Left ventricle myocardium inferior (tissue), 1 donor: ENCODE results near the gene ZNF609. TPM values are rescaled to one million over a fixed set of nuclear protein-coding genes. Genes with fewer than 3 reads are reported as not detected.
A peak's percentile ranks its signal among the peaks of the same experiment; 100 is the strongest.

Experiments
- DNase-seq: peaks from one replicate; pipeline ENCODE4 v3.0.0-alpha.2; 2020
- H3K27ac ChIP-seq: fragments of 200-600 bp; replicated peaks from 2 replicates; pipeline ENCODE4 v1.8.0; 2021
- H3K27me3 ChIP-seq: fragments of 200-600 bp; 2 replicates; pipeline ENCODE4 v1.8.0; 2021; ENCODE audit warnings: low read depth
- H3K36me3 ChIP-seq: fragments of 200-600 bp; 2 replicates; pipeline ENCODE4 v1.8.0; 2021
- H3K4me1 ChIP-seq: fragments of 200-600 bp; 2 replicates; pipeline ENCODE4 v1.8.0; 2021
- H3K4me3 ChIP-seq: fragments of 200-600 bp; 2 replicates; pipeline ENCODE4 v1.8.0; 2021; ENCODE audit warnings: mild to moderate bottlenecking, moderate library complexity
- H3K9me3 ChIP-seq: fragments of 200-600 bp; replicated peaks from 2 replicates; pipeline ENCODE4 v1.8.0; 2021
- CTCF ChIP-seq: fragments of 200-600 bp; IDR thresholded peaks from 2 replicates; pipeline ENCODE4 v1.8.0; 2021; ENCODE audit warnings: antibody characterized with exemption, mild to moderate bottlenecking, borderline replicate concordance
- intact Hi-C: fragments of 100-400 bp; cut with micrococcal nuclease; formaldehyde crosslinking; loops from one replicate; pipeline ENCODE4 v1.11.0; 2022
- total RNA-seq: library from RNA; stranded (reverse); fragmentation: NEBNext Ultra II Directional; extraction: Animal tissue kit (Norgen Biotek cat#: 25700); gene quantifications from one replicate; pipeline ENCODE4 v1.2.1, GENCODE V29; 2021
- donor health status: DM: no; HTN: yes; CAD: no; lungs with severe emphysema.

ZNF609 gene
- total RNA-seq, 1 donor from 2014 or later, result 14.7 TPM

GRCh38 chr15:64690578-64691296, 230.4 kb downstream of the ZNF609 start:
- no peak for TF ChIP-seq CTCF
- H3K27ac ChIP-seq, result peak overlapping the region; percentile 87
- H3K27me3 ChIP-seq, result no peaks in the 10 kb centered on the region
- H3K4me3 ChIP-seq, result no peak overlapping the region
- peaks cover 62% of the 10 kb centered on the region for H3K36me3 ChIP-seq
- intact Hi-C loops, result no loop called here
- H3K9me3 ChIP-seq, result no peaks in the 10 kb centered on the region
- no peak for DNase-seq
- peaks cover 92% of the 10 kb centered on the region for H3K4me1 ChIP-seq

GRCh38 chr15:64691896-64692565, 231.7 kb downstream of the ZNF609 start:
- H3K36me3 ChIP-seq, result peaks cover 53% of the 10 kb centered on the region
- no peak for DNase-seq
- peaks cover 97% of the 10 kb centered on the region for H3K4me1 ChIP-seq

GRCh38 chr15:64693134-64693533, 232.8 kb downstream of the ZNF609 start:
- Histone ChIP-seq H3K27ac (peak overlapping the region; percentile 87), H3K4me3 (peak overlapping the region; percentile 8), H3K36me3 (peaks cover 45% of the 10 kb centered on the region), H3K9me3 (no peaks in the 10 kb centered on the region), H3K27me3 (no peaks in the 10 kb centered on the region), H3K4me1 (peaks cover 97% of the 10 kb centered on the region)
- no peak for DNase-seq
- TF ChIP-seq CTCF, result no peak
- intact Hi-C loops, result no loop called here

More at GRCh38 chr15:64691896-64692565, 231.7 kb downstream of the ZNF609 start:
- Histone ChIP-seq H3K9me3 (no peaks in the 10 kb centered on the region), H3K27ac (peak overlapping the region; percentile 87), H3K4me3 (no peak overlapping the region), H3K27me3 (no peaks in the 10 kb centered on the region)
- no peak for TF ChIP-seq CTCF
- intact Hi-C loops, result no loop called here

GRCh38 chr15:64694816-64695215, 234.4 kb downstream of the ZNF609 start:
- Histone ChIP-seq H3K4me1 (peaks cover 100% of the 10 kb centered on the region), H3K9me3 (no peaks in the 10 kb centered on the region), H3K36me3 (peaks cover 29% of the 10 kb centered on the region), H3K4me3 (no peak overlapping the region), H3K27me3 (no peaks in the 10 kb centered on the region), H3K27ac (peak overlapping the region; percentile 87)
- DNase-seq, result no peak
- no peak for TF ChIP-seq CTCF
- intact Hi-C loops, result no loop called here

GRCh38 chr15:64695561-64695992, 235.2 kb downstream of the ZNF609 start:
- H3K4me1 ChIP-seq, result peaks cover 100% of the 10 kb centered on the region
- no peak for DNase-seq
- no peaks in the 10 kb centered on the region for H3K9me3 ChIP-seq
- peak overlapping the region; percentile 87 for H3K27ac ChIP-seq
- no peaks in the 10 kb centered on the region for H3K27me3 ChIP-seq
- TF ChIP-seq CTCF, result no peak
- no peak overlapping the region for H3K4me3 ChIP-seq
- peaks cover 22% of the 10 kb centered on the region for H3K36me3 ChIP-seq
- intact Hi-C loops, result no loop called here
